IMR-90 (cell line): ENCODE results near the gene KIF1A.

ENCODE experiments used
- FOS ChIP-seq: fragments of 150-350 bp; IDR thresholded peaks from 2 replicates; pipeline ENCODE4 v1.6.1; 2016; ENCODE audit warnings: low read depth, low read length
- MAFK ChIP-seq: IDR thresholded peaks from 2 replicates; pipeline ENCODE4 v1.6.1; 2012; ENCODE audit warnings: low read depth, low read length, improper control_type of control experiment
- MAZ ChIP-seq: IDR thresholded peaks from 2 replicates; pipeline ENCODE4 v1.6.1; 2012; ENCODE audit warnings: low read depth, mild to moderate bottlenecking, low read length, improper control_type of control experiment, moderate library complexity, borderline replicate concordance
- MXI1 ChIP-seq: IDR thresholded peaks from 2 replicates; pipeline ENCODE4 v1.6.1; 2012; ENCODE audit warnings: low read depth, mild to moderate bottlenecking, low read length, moderate library complexity, borderline replicate concordance
- POLR2A ChIP-seq: IDR thresholded peaks from 2 replicates; pipeline ENCODE4 v1.6.1; 2012; ENCODE audit warnings: mild to moderate bottlenecking, low read depth, low read length
- RCOR1 ChIP-seq: IDR thresholded peaks from 2 replicates; pipeline ENCODE4 v1.6.1; 2012; ENCODE audit warnings: mild to moderate bottlenecking, low read length, improper control_type of control experiment; ENCODE audit not compliant: insufficient replicate concordance
- RFX5 ChIP-seq: IDR thresholded peaks from 2 replicates; pipeline ENCODE4 v1.8.0; 2012; ENCODE audit warnings: low read depth, mild to moderate bottlenecking, low read length, moderate library complexity
- TF ChIP-seq, protein P1 (sequence below): conservative IDR thresholded peaks from 2 replicates; pipeline ENCODE4 v1.5.1; 2012; ENCODE audit warnings: mild to moderate bottlenecking, low read depth, low read length, improper control_type of control experiment
- TF ChIP-seq, protein P2 (sequence below): fragments of 150-350 bp; IDR thresholded peaks from 2 replicates; pipeline ENCODE4 v1.6.1; 2016; ENCODE audit warnings: low read depth, mild to moderate bottlenecking, low read length, moderate library complexity, borderline replicate concordance
- TF ChIP-seq, protein P3 (sequence below): fragments of 150-350 bp; IDR thresholded peaks from 2 replicates; pipeline ENCODE4 v1.6.1; 2017; ENCODE audit warnings: mild to moderate bottlenecking, antibody characterized with exemption, low read length, low read depth

DNA sequence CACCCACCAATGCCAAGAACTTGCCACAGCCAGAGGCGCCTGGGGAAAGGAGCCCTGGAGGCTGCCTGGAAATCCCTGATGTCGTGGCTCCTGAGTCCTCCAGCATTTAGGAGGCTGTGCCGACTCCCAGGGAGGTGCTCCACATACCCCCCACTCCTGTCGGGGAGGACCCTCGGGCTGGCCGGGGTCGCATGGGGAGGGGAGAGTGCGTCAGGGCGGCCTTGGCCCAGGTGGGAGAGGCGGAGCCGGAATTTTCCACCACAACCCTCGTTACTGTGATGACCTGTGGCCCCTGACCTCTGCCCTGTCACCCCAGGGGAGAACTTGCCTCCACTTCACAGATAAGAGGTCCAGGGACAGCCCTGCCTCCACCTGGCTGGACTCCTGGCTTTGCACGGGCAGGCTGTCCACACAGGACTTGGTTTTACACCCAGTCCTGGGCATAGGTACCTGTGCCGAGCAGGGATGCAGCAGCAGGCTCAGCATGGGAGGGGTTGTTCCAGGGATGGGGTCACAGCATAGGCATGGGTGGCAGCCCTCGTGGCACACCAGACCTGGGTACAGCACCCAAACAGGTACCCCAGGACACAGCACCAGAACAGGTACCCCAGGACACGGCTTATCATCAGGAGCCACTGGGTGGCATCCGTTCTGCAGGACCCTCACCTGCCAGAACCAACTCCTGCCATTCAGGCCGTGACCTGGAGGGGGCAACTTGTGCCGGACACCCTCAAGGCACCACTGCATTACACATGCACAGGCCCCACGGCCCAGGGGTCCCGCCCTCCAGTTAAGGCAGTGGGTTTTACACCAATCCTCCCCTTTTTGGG, 36.3 kb upstream of the KIF1A start:
- TF ChIP-seq FOS (no peak), MXI1 (no peak), POLR2A (no peak), RFX5 (no peak), RCOR1 (no peak), MAZ (no peak), MAFK (no peak)
- TF ChIP-seq, protein P1, sequence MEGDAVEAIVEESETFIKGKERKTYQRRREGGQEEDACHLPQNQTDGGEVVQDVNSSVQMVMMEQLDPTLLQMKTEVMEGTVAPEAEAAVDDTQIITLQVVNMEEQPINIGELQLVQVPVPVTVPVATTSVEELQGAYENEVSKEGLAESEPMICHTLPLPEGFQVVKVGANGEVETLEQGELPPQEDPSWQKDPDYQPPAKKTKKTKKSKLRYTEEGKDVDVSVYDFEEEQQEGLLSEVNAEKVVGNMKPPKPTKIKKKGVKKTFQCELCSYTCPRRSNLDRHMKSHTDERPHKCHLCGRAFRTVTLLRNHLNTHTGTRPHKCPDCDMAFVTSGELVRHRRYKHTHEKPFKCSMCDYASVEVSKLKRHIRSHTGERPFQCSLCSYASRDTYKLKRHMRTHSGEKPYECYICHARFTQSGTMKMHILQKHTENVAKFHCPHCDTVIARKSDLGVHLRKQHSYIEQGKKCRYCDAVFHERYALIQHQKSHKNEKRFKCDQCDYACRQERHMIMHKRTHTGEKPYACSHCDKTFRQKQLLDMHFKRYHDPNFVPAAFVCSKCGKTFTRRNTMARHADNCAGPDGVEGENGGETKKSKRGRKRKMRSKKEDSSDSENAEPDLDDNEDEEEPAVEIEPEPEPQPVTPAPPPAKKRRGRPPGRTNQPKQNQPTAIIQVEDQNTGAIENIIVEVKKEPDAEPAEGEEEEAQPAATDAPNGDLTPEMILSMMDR, result peak; percentile 15; the same call in 1 of the 2 replicates
- TF ChIP-seq, protein P2, sequence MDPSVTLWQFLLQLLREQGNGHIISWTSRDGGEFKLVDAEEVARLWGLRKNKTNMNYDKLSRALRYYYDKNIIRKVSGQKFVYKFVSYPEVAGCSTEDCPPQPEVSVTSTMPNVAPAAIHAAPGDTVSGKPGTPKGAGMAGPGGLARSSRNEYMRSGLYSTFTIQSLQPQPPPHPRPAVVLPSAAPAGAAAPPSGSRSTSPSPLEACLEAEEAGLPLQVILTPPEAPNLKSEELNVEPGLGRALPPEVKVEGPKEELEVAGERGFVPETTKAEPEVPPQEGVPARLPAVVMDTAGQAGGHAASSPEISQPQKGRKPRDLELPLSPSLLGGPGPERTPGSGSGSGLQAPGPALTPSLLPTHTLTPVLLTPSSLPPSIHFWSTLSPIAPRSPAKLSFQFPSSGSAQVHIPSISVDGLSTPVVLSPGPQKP, result no peak
- TF ChIP-seq, protein P3, sequence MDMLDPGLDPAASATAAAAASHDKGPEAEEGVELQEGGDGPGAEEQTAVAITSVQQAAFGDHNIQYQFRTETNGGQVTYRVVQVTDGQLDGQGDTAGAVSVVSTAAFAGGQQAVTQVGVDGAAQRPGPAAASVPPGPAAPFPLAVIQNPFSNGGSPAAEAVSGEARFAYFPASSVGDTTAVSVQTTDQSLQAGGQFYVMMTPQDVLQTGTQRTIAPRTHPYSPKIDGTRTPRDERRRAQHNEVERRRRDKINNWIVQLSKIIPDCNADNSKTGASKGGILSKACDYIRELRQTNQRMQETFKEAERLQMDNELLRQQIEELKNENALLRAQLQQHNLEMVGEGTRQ, result no peak
